Trophoblast cell (in vitro differentiated cells and primary cell): ENCODE measurements around the gene ATG4D.

Experiments
- DNase-seq, 2 donors: peaks; one replicate each; pipeline ENCODE4 v3.0.0-alpha.2; 2016
- H2AFZ ChIP-seq: 2 replicates; pipeline ENCODE4 v1.6.1; 2013; ENCODE audit warnings: low read length, moderate library complexity, mild to moderate bottlenecking; ENCODE audit not compliant: insufficient read depth, poor library complexity
- H2AK5ac ChIP-seq: 2 replicates; pipeline ENCODE4 v1.6.1; 2013; ENCODE audit warnings: mild to moderate bottlenecking, low read length
- H2BK120ac ChIP-seq: 2 replicates; pipeline ENCODE4 v1.6.1; 2013; ENCODE audit warnings: low read length, mild to moderate bottlenecking, moderate library complexity; ENCODE audit not compliant: insufficient read depth, poor library complexity
- H2BK12ac ChIP-seq: 2 replicates; pipeline ENCODE4 v1.6.1; 2013; ENCODE audit warnings: mild to moderate bottlenecking, low read length, moderate library complexity
- H2BK5ac ChIP-seq: 2 replicates; pipeline ENCODE4 v1.6.1; 2013; ENCODE audit warnings: low read length, low read depth, moderate library complexity, mild to moderate bottlenecking; ENCODE audit not compliant: poor library complexity
- H3K14ac ChIP-seq: 2 replicates; pipeline ENCODE4 v1.6.1; 2013; ENCODE audit warnings: mild to moderate bottlenecking, low read length
- H3K18ac ChIP-seq: 2 replicates; pipeline ENCODE4 v1.6.1; 2013; ENCODE audit warnings: mild to moderate bottlenecking, low read length
- H3K23ac ChIP-seq: 2 replicates; pipeline ENCODE4 v1.6.1; 2013; ENCODE audit warnings: low read length
- H3K27ac ChIP-seq: 2 replicates; pipeline ENCODE4 v1.5.1; 2013; ENCODE audit warnings: low read depth, mild to moderate bottlenecking, inconsistent platforms, low read length, moderate library complexity
- H3K27me3 ChIP-seq: 2 replicates; pipeline ENCODE4 v1.6.1; 2013; ENCODE audit warnings: inconsistent platforms, mild to moderate bottlenecking, low read length, moderate library complexity; ENCODE audit not compliant: insufficient read depth
- H3K36me3 ChIP-seq, 2 experiments: 1 replicate in 1 of 2; 2 replicates in 1 of 2; pipeline ENCODE4 v1.6.1; 2013; ENCODE audit warnings: low read length in 2 of 2, mild to moderate bottlenecking in 2 of 2, moderate library complexity in 1 of 2; ENCODE audit not compliant: insufficient read depth in 2 of 2, control insufficient read depth in 1 of 2
- H3K4ac ChIP-seq: 2 replicates; pipeline ENCODE4 v1.6.1; 2013; ENCODE audit warnings: low read depth, mild to moderate bottlenecking, low read length, moderate library complexity
- H3K4me1 ChIP-seq, 2 experiments: 1 replicate in 1 of 2; 2 replicates in 1 of 2; pipeline ENCODE4 v1.6.1; 2013; ENCODE audit warnings: low read length in 2 of 2, mild to moderate bottlenecking in 2 of 2, moderate library complexity in 1 of 2; ENCODE audit not compliant: insufficient read depth in 2 of 2, control insufficient read depth in 1 of 2
- H3K4me2 ChIP-seq: 2 replicates; pipeline ENCODE4 v1.6.1; 2013; ENCODE audit warnings: inconsistent platforms, mild to moderate bottlenecking, low read length, moderate library complexity
- H3K4me3 ChIP-seq: 2 replicates; pipeline ENCODE4 v1.5.1; 2013; ENCODE audit warnings: mild to moderate bottlenecking, low read depth, low read length, inconsistent platforms
- H3K79me1 ChIP-seq: one replicate; pipeline ENCODE4 v1.6.1; 2013; ENCODE audit warnings: low read length
- H3K79me2 ChIP-seq: 2 replicates; pipeline ENCODE4 v1.6.1; 2013; ENCODE audit warnings: low read length, mild to moderate bottlenecking; ENCODE audit not compliant: control insufficient read depth, insufficient read depth, poor library complexity
- H3K9ac ChIP-seq: 2 replicates; pipeline ENCODE4 v1.6.1; 2013; ENCODE audit warnings: mild to moderate bottlenecking, low read length
- H3K9me3 ChIP-seq: 2 replicates; pipeline ENCODE4 v1.6.1; 2013; ENCODE audit warnings: low read depth, mild to moderate bottlenecking, control low read depth, inconsistent platforms, low read length; ENCODE audit not compliant: insufficient read depth
- H4K12ac ChIP-seq: 2 replicates; pipeline ENCODE4 v1.6.1; 2013; ENCODE audit warnings: low read depth, mild to moderate bottlenecking, low read length, moderate library complexity
- H4K8ac ChIP-seq: 2 replicates; pipeline ENCODE4 v1.6.1; 2013; ENCODE audit warnings: low read depth, mild to moderate bottlenecking, low read length, moderate library complexity
- H4K91ac ChIP-seq: one replicate; pipeline ENCODE4 v1.6.1; 2013; ENCODE audit warnings: low read depth, mild to moderate bottlenecking, low read length, moderate library complexity
- whole genome bisulfite sequencing: extraction: QIAGEN DNeasy Blood & Tissue Kit; methylation state at CpG from one replicate; pipeline ENCODE4 v1.1.7; 2013; ENCODE audit warnings: missing lambda C conversion rate; ENCODE audit not compliant: insufficient read length, insufficient coverage; ENCODE audit errors: extremely low coverage; 5-methylcytosine and 5-hydroxymethylcytosine counted together

The ATG4D gene

DNA sequence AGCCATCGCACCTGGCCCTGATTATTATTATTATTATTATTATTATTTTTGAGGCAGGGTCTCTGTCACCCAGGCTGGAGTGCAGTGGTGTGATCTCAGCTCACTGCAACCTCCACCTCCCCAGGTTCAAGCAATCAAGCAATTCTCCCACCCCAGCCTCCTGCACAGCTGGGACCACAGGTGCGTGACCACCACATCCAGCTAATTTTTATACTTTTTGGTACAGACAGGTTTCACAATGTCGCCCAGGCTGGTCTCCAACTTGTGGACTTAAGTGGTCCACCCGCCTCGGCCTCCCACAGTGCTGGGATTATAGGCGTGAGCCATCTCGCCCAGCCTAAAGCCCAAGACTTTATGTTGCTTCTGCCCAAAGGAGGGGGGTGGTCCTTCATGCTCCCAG, 49.4 kb downstream of the ATG4D start:
- Histone ChIP-seq H3K79me2 (no peaks in the 10 kb centered on the region), H3K9me3 (peaks cover 4% of the 10 kb centered on the region), H3K27ac (no peak overlapping the region), H2BK120ac (no peak overlapping the region), H4K8ac (no peak overlapping the region), H2BK5ac (no peak overlapping the region), H3K4ac (no peak overlapping the region), H3K36me3 (no peaks in the 10 kb centered on the region), H3K23ac (no peak overlapping the region), H3K79me1 (no peaks in the 10 kb centered on the region), H4K91ac (peak overlapping the region; percentile 4), H3K18ac (peak overlapping the region; percentile 11), H3K4me2 (no peak overlapping the region), H2AK5ac (no peak overlapping the region), H3K27me3 (no peaks in the 10 kb centered on the region), H3K4me1 (peaks cover 2 to 4% of the 10 kb centered on the region in 2 experiments), H3K14ac (no peak overlapping the region), H2AFZ (no peak overlapping the region), H3K4me3 (no peak overlapping the region), H3K9ac (no peak overlapping the region), H2BK12ac (peak overlapping the region; percentile 23), H4K12ac (no peak overlapping the region)
- WGBS = no CpG with 5 or more reads among the region's 7 CpGs
- no peak for DNase-seq

DNA sequence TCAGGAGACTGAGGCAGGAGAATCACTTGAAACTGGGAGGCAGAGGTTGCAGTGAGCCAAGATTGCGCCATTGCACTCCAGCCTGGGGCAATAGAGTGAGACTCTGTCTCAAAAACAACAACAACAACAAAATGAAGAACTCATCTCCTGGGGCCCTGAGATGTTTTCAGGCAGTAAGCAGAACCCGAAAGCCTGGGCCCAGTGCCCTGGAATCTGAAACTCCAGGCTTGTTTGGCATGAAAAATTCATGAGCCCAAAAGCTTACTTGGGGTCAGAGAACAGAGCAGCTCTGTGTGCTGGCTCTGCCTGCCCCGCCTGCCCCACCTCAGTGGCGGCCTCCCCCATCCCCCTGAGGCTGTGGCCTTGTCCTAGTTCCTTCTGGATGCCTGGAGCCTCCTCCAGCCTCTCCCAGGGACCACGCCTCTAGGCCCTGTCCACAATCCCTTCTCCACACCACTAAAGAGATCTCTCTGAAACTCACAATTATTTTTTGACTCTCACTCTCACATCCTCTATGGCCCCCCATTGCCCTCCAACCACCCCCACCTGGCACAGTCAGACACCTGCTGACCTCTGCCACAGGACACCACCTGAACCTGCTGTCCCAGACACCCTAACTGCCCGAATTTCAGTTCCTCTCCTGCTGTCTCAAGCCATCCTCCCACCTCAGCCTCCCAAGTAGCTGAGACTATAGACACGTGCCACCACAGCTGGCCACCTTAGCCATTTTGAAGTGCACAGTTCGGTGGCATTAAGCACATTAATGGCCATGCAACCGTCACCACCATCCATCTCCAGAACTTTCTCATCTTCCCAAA, 50.3 kb downstream of the ATG4D start:
- Histone ChIP-seq H3K9ac (peak overlapping the region; percentile 34), H3K4me1 (peaks cover 2 to 4% of the 10 kb centered on the region in 2 experiments), H2AFZ (no peak overlapping the region), H4K91ac (no peak overlapping the region), H3K4me2 (no peak overlapping the region), H3K4me3 (no peak overlapping the region), H2AK5ac (no peak overlapping the region), H3K79me1 (no peaks in the 10 kb centered on the region), H3K18ac (no peak overlapping the region), H3K36me3 (no peaks in the 10 kb centered on the region), H3K23ac (peak overlapping the region; percentile 58), H4K8ac (no peak overlapping the region), H3K27me3 (no peaks in the 10 kb centered on the region), H3K79me2 (no peaks in the 10 kb centered on the region), H2BK120ac (no peak overlapping the region), H2BK12ac (no peak overlapping the region), H3K4ac (no peak overlapping the region), H3K27ac (peak overlapping the region; percentile 6), H3K9me3 (peaks cover 4% of the 10 kb centered on the region), H2BK5ac (no peak overlapping the region), H3K14ac (no peak overlapping the region), H4K12ac (no peak overlapping the region)
- no CpG with 5 or more reads among the region's 9 CpGs for WGBS
- peak; percentile 58 to 65 for DNase-seq

DNA sequence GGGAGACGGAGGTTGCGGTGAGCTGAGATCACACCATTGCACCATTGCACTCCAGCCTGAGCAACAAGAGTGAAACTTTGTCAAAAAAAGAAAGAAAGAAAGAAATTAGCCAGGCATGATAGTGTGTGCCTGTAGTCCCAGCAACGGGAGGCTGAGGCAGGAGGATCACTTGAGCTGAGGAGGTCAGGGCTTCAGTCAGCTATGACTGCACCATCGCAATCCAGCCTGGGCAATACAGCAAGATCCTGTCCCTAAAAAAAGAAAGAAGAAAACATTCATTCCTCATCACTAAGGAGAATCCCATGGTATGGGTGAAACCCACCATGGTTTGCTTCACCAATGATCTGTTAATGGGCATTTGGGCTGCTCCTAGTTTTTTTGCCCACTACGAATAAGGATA, 56.4 kb downstream of the ATG4D start:
- peaks cover 9% of the 10 kb centered on the region for H3K79me2 ChIP-seq
- WGBS = no CpG with 5 or more reads among the region's 5 CpGs

GRCh38 chr19:10601999-10602329, 58.3 kb downstream of the ATG4D start:
- Histone ChIP-seq H2BK12ac (no peak overlapping the region), H4K8ac (peak overlapping the region; percentile 33), H3K79me2 (peaks cover 9% of the 10 kb centered on the region), H3K4ac (no peak overlapping the region), H3K27ac (no peak overlapping the region), H3K27me3 (no peaks in the 10 kb centered on the region), H3K4me3 (no peak overlapping the region), H3K18ac (no peak overlapping the region), H2BK5ac (no peak overlapping the region), H4K12ac (no peak overlapping the region), H4K91ac (no peak overlapping the region), H3K79me1 (peaks cover 20% of the 10 kb centered on the region), H3K9ac (no peak overlapping the region), H3K14ac (no peak overlapping the region), H3K36me3 (peaks cover 0 to 5% of the 10 kb centered on the region in 2 experiments), H2BK120ac (no peak overlapping the region), H3K9me3 (no peaks in the 10 kb centered on the region), H3K4me2 (no peak overlapping the region), H2AK5ac (no peak overlapping the region), H3K23ac (no peak overlapping the region), H3K4me1 (peaks cover 20 to 25% of the 10 kb centered on the region in 2 experiments), H2AFZ (peak overlapping the region; percentile 32)
- no CpG with 5 or more reads among the region's 7 CpGs for WGBS
- no peak for DNase-seq

More for the DNA sequence above, 56.4 kb downstream of the ATG4D start:
- H3K27me3 ChIP-seq = no peaks in the 10 kb centered on the region
- H3K79me1 ChIP-seq = peaks cover 20% of the 10 kb centered on the region
- H4K91ac ChIP-seq = no peak overlapping the region
- no peaks in the 10 kb centered on the region for H3K9me3 ChIP-seq
- H2BK120ac ChIP-seq = no peak overlapping the region
- no peak overlapping the region for H3K18ac ChIP-seq
- H3K23ac ChIP-seq = no peak overlapping the region
- H3K27ac ChIP-seq = no peak overlapping the region
- no peak overlapping the region for H3K9ac ChIP-seq
- H2BK12ac ChIP-seq = no peak overlapping the region
- peaks cover 20 to 25% of the 10 kb centered on the region in 2 experiments for H3K4me1 ChIP-seq
- H2AFZ ChIP-seq = no peak overlapping the region
- H3K4me2 ChIP-seq = no peak overlapping the region
- H3K4ac ChIP-seq = no peak overlapping the region
- H3K14ac ChIP-seq = no peak overlapping the region
- H4K8ac ChIP-seq = no peak overlapping the region
- H2BK5ac ChIP-seq = no peak overlapping the region
- DNase-seq = no peak
- no peak overlapping the region for H2AK5ac ChIP-seq
- peaks cover 0 to 5% of the 10 kb centered on the region in 2 experiments for H3K36me3 ChIP-seq
- H4K12ac ChIP-seq = no peak overlapping the region
- H3K4me3 ChIP-seq = no peak overlapping the region
